GM23338 (cell line): ENCODE measurements around the gene ASPSCR1.

ENCODE experiments used
- CREB1 ChIP-seq: fragments of 250-450 bp; sonication (Bioruptor Pico); IDR thresholded peaks from 2 replicates; pipeline ENCODE4 v1.5.0; 2020; ENCODE audit warnings: low read depth, mild to moderate bottlenecking, moderate library complexity
- CTCF ChIP-seq, 2 experiments: fragments of 200-600 bp in 1 of 2; sonication (generic) in 1 of 2; conservative IDR thresholded peaks; 2 replicates each; pipeline versions ENCODE4 v1.5.1 to v1.6.1; 2016 to 2017; ENCODE audit warnings: antibody characterized with exemption in 2 of 2, low read depth in 2 of 2, mild to moderate bottlenecking in 2 of 2, moderate library complexity in 1 of 2
- EZH2phosphoT487 ChIP-seq: fragments of 200-600 bp; sonication (generic); IDR thresholded peaks from one replicate; pipeline ENCODE4 v1.8.1; 2018; ENCODE audit warnings: antibody characterized with exemption; ENCODE audit not compliant: unreplicated experiment
- JUNB ChIP-seq: IDR thresholded peaks from one replicate; pipeline ENCODE4 v1.6.1; 2016; ENCODE audit warnings: antibody characterized with exemption; ENCODE audit not compliant: unreplicated experiment
- POLR2AphosphoS5 ChIP-seq: IDR thresholded peaks from 2 replicates; pipeline ENCODE4 v1.6.1; 2016; ENCODE audit warnings: antibody characterized with exemption, low read depth
- STAT1 ChIP-seq: IDR thresholded peaks from one replicate; pipeline ENCODE4 v1.6.1; 2016; ENCODE audit warnings: antibody characterized with exemption; ENCODE audit not compliant: unreplicated experiment
- ZNF462 ChIP-seq: fragments of 250-450 bp; sonication (Bioruptor Pico); IDR thresholded peaks from 2 replicates; pipeline ENCODE4 v1.5.0; 2020; ENCODE audit warnings: mild to moderate bottlenecking, moderate library complexity

GRCh38 chr17:82009413-82009812 is 32.0 kb downstream of the ASPSCR1 start:
- no peak for TF ChIP-seq POLR2AphosphoS5
- no peak for TF ChIP-seq EZH2phosphoT487
- no peak for TF ChIP-seq CTCF (conservative IDR thresholded peaks at IDR 0.05; ENCODE audit: low read depth in 2 of 2)
- TF ChIP-seq JUNB: no peak
- no peak for TF ChIP-seq CREB1 (CRISPR knock-in tag)
- TF ChIP-seq STAT1: no peak
- no peak for TF ChIP-seq ZNF462 (CRISPR knock-in tag)
